ENCODE data around the gene KLK2. TPM values are rescaled to one million over a fixed set of nuclear protein-coding genes. Genes with fewer than 3 reads are reported as not detected.

KLK2 gene
- 0.08 to 0.17 TPM (median 0.15 TPM) in 3 of 5 replicates, not detected in the others for total RNA-seq (2022; extraction: Qiagen RNA extraction)

DNA sequence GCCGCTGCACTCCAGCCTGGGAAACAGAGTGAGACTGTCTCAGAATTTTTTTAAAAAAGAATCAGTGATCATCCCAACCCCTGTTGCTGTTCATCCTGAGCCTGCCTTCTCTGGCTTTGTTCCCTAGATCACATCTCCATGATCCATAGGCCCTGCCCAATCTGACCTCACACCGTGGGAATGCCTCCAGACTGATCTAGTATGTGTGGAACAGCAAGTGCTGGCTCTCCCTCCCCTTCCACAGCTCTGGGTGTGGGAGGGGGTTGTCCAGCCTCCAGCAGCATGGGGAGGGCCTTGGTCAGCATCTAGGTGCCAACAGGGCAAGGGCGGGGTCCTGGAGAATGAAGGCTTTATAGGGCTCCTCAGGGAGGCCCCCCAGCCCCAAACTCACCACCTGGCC is at the start of gene KLK2:
KLK2 (plus strand) TSS at position 384 of the 400 bp plus-strand sequence. CDS start 35 bp downstream, outside the sequence.

GRCh38 chr19:50833117-50833801 is 40.0 kb upstream of the KLK2 start, which contains the start of gene KLK15:
Gene KLK15, minus strand, starts transcription at chr19:50833574. Its CDS starts 2,082 bp downstream, at chr19:50831492.

DNA sequence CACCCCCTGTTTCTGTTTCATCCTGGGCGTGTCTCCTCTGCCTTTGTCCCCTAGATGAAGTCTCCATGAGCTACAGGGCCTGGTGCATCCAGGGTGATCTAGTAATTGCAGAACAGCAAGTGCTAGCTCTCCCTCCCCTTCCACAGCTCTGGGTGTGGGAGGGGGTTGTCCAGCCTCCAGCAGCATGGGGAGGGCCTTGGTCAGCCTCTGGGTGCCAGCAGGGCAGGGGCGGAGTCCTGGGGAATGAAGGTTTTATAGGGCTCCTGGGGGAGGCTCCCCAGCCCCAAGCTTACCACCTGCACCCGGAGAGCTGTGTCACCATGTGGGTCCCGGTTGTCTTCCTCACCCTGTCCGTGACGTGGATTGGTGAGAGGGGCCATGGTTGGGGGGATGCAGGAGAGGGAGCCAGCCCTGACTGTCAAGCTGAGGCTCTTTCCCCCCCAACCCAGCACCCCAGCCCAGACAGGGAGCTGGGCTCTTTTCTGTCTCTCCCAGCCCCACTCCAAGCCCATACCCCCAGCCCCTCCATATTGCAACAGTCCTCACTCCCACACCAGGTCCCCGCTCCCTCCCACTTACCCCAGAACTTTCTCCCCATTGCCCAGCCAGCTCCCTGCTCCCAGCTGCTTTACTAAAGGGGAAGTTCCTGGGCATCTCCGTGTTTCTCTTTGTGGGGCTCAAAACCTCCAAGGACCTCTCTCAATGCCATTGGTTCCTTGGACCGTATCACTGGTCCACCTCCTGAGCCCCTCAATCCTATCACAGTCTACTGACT is 18.4 kb upstream of the KLK2 start, which contains the start of gene KLK3:
KLK3 (plus strand) TSS at position 280 of the 775 bp plus-strand sequence; CDS start at position 321, 41 bp downstream.

GRCh38 chr19:50911206-50912101 is 38.2 kb downstream of the KLK2 start, which contains the start of gene KLK4:
Gene KLK4, minus strand, starts transcription at chr19:50911395. Its CDS starts 657 bp downstream, at chr19:50910738.

Other genes with a start within 250 kb of the KLK2 start
- 0.37 to 0.63 TPM (median 0.47 TPM) in 5 replicates for gene SYT3, start 233.6 kb upstream of the KLK2 start, total RNA-seq (2022; extraction: Qiagen RNA extraction)
- 3.4 to 12.3 TPM (median 11.5 TPM) in 5 replicates for gene C19orf81, start 224.0 kb upstream of the KLK2 start, total RNA-seq (2022; extraction: Qiagen RNA extraction)
- 0.03 to 0.37 TPM (median 0.21 TPM) in 5 replicates for gene SHANK1, start 153.6 kb upstream of the KLK2 start, total RNA-seq (2022; extraction: Qiagen RNA extraction)
- gene CLEC11A, start 150.1 kb upstream of the KLK2 start, total RNA-seq (2022; extraction: Qiagen RNA extraction): 6.0 to 10.9 TPM (median 10.5 TPM) in 5 replicates
- gene GPR32, start 103.0 kb upstream of the KLK2 start, total RNA-seq (2022; extraction: Qiagen RNA extraction): not detected in 5 replicates
- gene ACP4, start 83.0 kb upstream of the KLK2 start, total RNA-seq (2022; extraction: Qiagen RNA extraction): not detected in 5 replicates
- 0.13 to 0.29 TPM (median 0.20 TPM) in 4 of 5 replicates, not detected in the other for gene KLK1, start 49.7 kb upstream of the KLK2 start, total RNA-seq (2022; extraction: Qiagen RNA extraction)
- gene KLK15, start 39.9 kb upstream of the KLK2 start, total RNA-seq (2022; extraction: Qiagen RNA extraction): not detected in 5 replicates
- gene KLK3, start 18.5 kb upstream of the KLK2 start, total RNA-seq (2022; extraction: Qiagen RNA extraction): not detected in 5 replicates
- gene KLK4, start 38.0 kb downstream of the KLK2 start, total RNA-seq (2022; extraction: Qiagen RNA extraction): 0.08 to 0.39 TPM (median 0.11 TPM) in 5 replicates
- not detected in 5 replicates for gene KLK5, start 79.6 kb downstream of the KLK2 start, total RNA-seq (2022; extraction: Qiagen RNA extraction)
- 0.16 to 0.50 TPM (median 0.23 TPM) in 5 replicates for gene KLK6, start 96.2 kb downstream of the KLK2 start, total RNA-seq (2022; extraction: Qiagen RNA extraction)
- 0.06 to 0.07 TPM in 2 of 5 replicates, not detected in the others for gene KLK7, start 110.5 kb downstream of the KLK2 start, total RNA-seq (2022; extraction: Qiagen RNA extraction)
- not detected in 5 replicates for gene KLK8, start 128.2 kb downstream of the KLK2 start, total RNA-seq (2022; extraction: Qiagen RNA extraction)
- 0.25 to 0.60 TPM (median 0.28 TPM) in 5 replicates for gene KLK10, start 146.3 kb downstream of the KLK2 start, total RNA-seq (2022; extraction: Qiagen RNA extraction)
- gene KLK11, start 153.2 kb downstream of the KLK2 start, total RNA-seq (2022; extraction: Qiagen RNA extraction): 0.07 TPM in 1 of 5 replicates, not detected in the others
- gene KLK12, start 161.6 kb downstream of the KLK2 start, total RNA-seq (2022; extraction: Qiagen RNA extraction): not detected in 5 replicates
- gene KLK13, start 191.7 kb downstream of the KLK2 start, total RNA-seq (2022; extraction: Qiagen RNA extraction): 0.09 TPM in 1 of 5 replicates, not detected in the others
- gene KLK14, start 209.4 kb downstream of the KLK2 start, total RNA-seq (2022; extraction: Qiagen RNA extraction): 0.35 to 0.44 TPM (median 0.39 TPM) in 5 replicates
- 5.0 to 16.2 TPM (median 14.7 TPM) in 5 replicates for gene CTU1, start 235.0 kb downstream of the KLK2 start, total RNA-seq (2022; extraction: Qiagen RNA extraction)